ENCODE results near the gene HPS4. TPM values are rescaled to one million over a fixed set of nuclear protein-coding genes. Genes with fewer than 3 reads are reported as not detected.
A peak's percentile ranks its signal among the peaks of the same experiment; 100 is the strongest.

The HPS4 gene
- total RNA-seq, 2 donors from 2014 or later, result 12.2 to 13.2 TPM

- DNase-seq, result no peak
- intact Hi-C loops (cut with DNase I), result no loop called here
Measured at GRCh38 chr22:26477341-26477731, 6.2 kb downstream of the HPS4 start.

GRCh38 chr22:26476705-26477340 is 6.8 kb downstream of the HPS4 start:
- ATAC-seq (no peak), DNase-seq (no peak)
- intact Hi-C loops (cut with DNase I), result no loop called here

More at GRCh38 chr22:26477341-26477731, 6.2 kb downstream of the HPS4 start:
- no peak for ATAC-seq

- intact Hi-C loops (cut with DNase I), result no loop called here
- ATAC-seq, result no peak
- DNase-seq, result no peak
Measured at GRCh38 chr22:26474682-26475081, 8.9 kb downstream of the HPS4 start.

GRCh38 chr22:26471522-26471921 is 12.1 kb downstream of the HPS4 start:
- DNase-seq (no peak), ATAC-seq (peak in 1 of 2 donors; percentile 45)
- intact Hi-C loops (cut with DNase I), result no loop called here

- DNase-seq, result no peak
- ATAC-seq, result no peak
- intact Hi-C loops (cut with DNase I), result no loop called here
Measured at GRCh38 chr22:26470807-26471206, 12.8 kb downstream of the HPS4 start.

GRCh38 chr22:26466196-26466595 is 17.4 kb downstream of the HPS4 start:
- no peak for ATAC-seq
- intact Hi-C loops (cut with DNase I), result no loop called here

GRCh38 chr22:26464312-26464711 is 19.3 kb downstream of the HPS4 start:
- ATAC-seq (peak; percentile 38 to 67), DNase-seq (no peak)
- intact Hi-C loops (cut with DNase I), result loop anchor here in 1 of 2 donors (5.0 kb wide), 1 partner anchor 67 kb away; no protein-coding TSS in a partner anchor

More at GRCh38 chr22:26466196-26466595, 17.4 kb downstream of the HPS4 start:
- no peak for DNase-seq

GRCh38 chr22:26463688-26464087 is 19.9 kb downstream of the HPS4 start:
- ATAC-seq (no peak), DNase-seq (no peak)
- intact Hi-C loops (cut with DNase I), result loop anchor here in 1 of 2 donors (5.0 kb wide), 1 partner anchor 66 kb away; no protein-coding TSS in a partner anchor

GRCh38 chr22:26463101-26463661 is 20.4 kb downstream of the HPS4 start:
- no peak for ATAC-seq
- DNase-seq, result no peak
- intact Hi-C loops (cut with DNase I), result loop anchor here in 1 of 2 donors (5.0 kb wide), 1 partner anchor 66 kb away; no protein-coding TSS in a partner anchor

GRCh38 chr22:26462641-26463040 is 20.9 kb downstream of the HPS4 start:
- ATAC-seq, result no peak
- no peak for DNase-seq
- intact Hi-C loops (cut with DNase I), result loop anchor here in 1 of 2 donors (5.0 kb wide), 1 partner anchor 65 kb away; no protein-coding TSS in a partner anchor

- intact Hi-C loops (cut with DNase I), result loop anchor here in 1 of 2 donors (5.0 kb wide), 1 partner anchor 65 kb away; no protein-coding TSS in a partner anchor
- DNase-seq, result no peak
- no peak for ATAC-seq
Measured at GRCh38 chr22:26462051-26462450, 21.5 kb downstream of the HPS4 start.

- DNase-seq (peak; percentile 66), ATAC-seq (peak; percentile 70 to 81)
- intact Hi-C loops (cut with DNase I), result loop anchor here (2.0 to 5.0 kb wide), 3 partner anchors 62 to 96 kb away; no protein-coding TSS in a partner anchor
Measured at GRCh38 chr22:26461188-26461810, 22.3 kb downstream of the HPS4 start.

GRCh38 chr22:26460202-26460601 is 23.4 kb downstream of the HPS4 start:
- intact Hi-C loops (cut with DNase I), result loop anchor here (2.0 to 5.0 kb wide), 3 partner anchors 61 to 95 kb away; no protein-coding TSS in a partner anchor
- ATAC-seq (no peak), DNase-seq (no peak)

- ATAC-seq, result no peak
- no peak for DNase-seq
- intact Hi-C loops (cut with DNase I), result no loop called here
Measured at GRCh38 chr22:26457661-26458272, 25.8 kb downstream of the HPS4 start.

- no peak for DNase-seq
- no peak for ATAC-seq
- intact Hi-C loops (cut with DNase I), result no loop called here
Measured at GRCh38 chr22:26453812-26454500, 29.6 kb downstream of the HPS4 start.

GRCh38 chr22:26453216-26453615 is 30.4 kb downstream of the HPS4 start:
- ATAC-seq, result no peak
- intact Hi-C loops (cut with DNase I), result no loop called here
- DNase-seq, result no peak

GRCh38 chr22:26452236-26453016 is 31.2 kb downstream of the HPS4 start:
- DNase-seq (no peak), ATAC-seq (no peak)
- intact Hi-C loops (cut with DNase I), result no loop called here

GRCh38 chr22:26450453-26451185 is 33.0 kb downstream of the HPS4 start:
- intact Hi-C loops (cut with DNase I), result no loop called here
- ATAC-seq (no peak), DNase-seq (no peak)
